Lower leg skin (tissue), 4 donors: ENCODE data around the gene POLR1D. TPM values are rescaled to one million over a fixed set of nuclear protein-coding genes. Genes with fewer than 3 reads are reported as not detected.

Source experiments
- DNase-seq, 2 donors: peaks; one replicate each; pipeline ENCODE4 v3.0.0-alpha.2; 2019; ENCODE audit warnings: low spot score in 2 of 2
- H3K4me3 ChIP-seq: fragments of 200-600 bp; sonication (generic); 2 replicates; pipeline ENCODE4 v1.5.1; 2017; ENCODE audit warnings: mild to moderate bottlenecking, low read depth; ENCODE audit not compliant: poor library complexity, severe bottlenecking
- CTCF ChIP-seq, 3 donors: fragments of 450-650 bp; IDR thresholded peaks; one replicate each; pipeline ENCODE4 v1.5.1; 2016; ENCODE audit warnings: antibody characterized with exemption in 3 of 3, mild to moderate bottlenecking in 3 of 3, moderate library complexity in 2 of 3
- POLR2A ChIP-seq, 2 donors: fragments of 450-650 bp; IDR thresholded peaks; one replicate each; pipeline ENCODE4 v1.6.1; 2016 to 2017; ENCODE audit warnings: antibody characterized with exemption in 2 of 2, mild to moderate bottlenecking in 1 of 2, moderate library complexity in 1 of 2
- WGBS, 2 donors: methylation state at CpG; one replicate each; pipeline ENCODE4 v1.1.5; 2018; 5-methylcytosine and 5-hydroxymethylcytosine counted together
- intact Hi-C: fragments of 100-400 bp; cut with DNase I; formaldehyde crosslinking; loops from one replicate; pipeline ENCODE4 v1.15.0; 2023; ENCODE audit warnings: low total_unique reads
- total RNA-seq, 4 donors: library from RNA; depleted of rRNA; stranded (reverse); fragments of >200 nt; gene quantifications; one replicate each; pipeline ENCODE4 v1.1.0, GENCODE V29; 2016

POLR1D gene
- total RNA-seq, 4 donors from 2014 or later = 130 to 280 (median 214) TPM

- TF ChIP-seq POLR2A (IDR thresholded peaks at IDR 0.05) (no peak), CTCF (IDR thresholded peaks at IDR 0.05) (no peak)
- intact Hi-C loops = no loop called here
- H3K4me3 ChIP-seq = no peak overlapping the region
- 79 to 87% methylated on average over 4 of the region's 4 CpGs for WGBS, 2 donors
- DNase-seq = no peak
These were observed 9.5 kb downstream of the POLR1D start for GRCh38 chr13:27631156-27631555.

GRCh38 chr13:27631665-27632064 is 10.0 kb downstream of the POLR1D start:
- TF ChIP-seq CTCF (IDR thresholded peaks at IDR 0.05) (no peak), POLR2A (IDR thresholded peaks at IDR 0.05) (no peak)
- H3K4me3 ChIP-seq = no peak overlapping the region
- WGBS, 2 donors = 73 to 98% methylated on average over 2 of the region's 2 CpGs
- DNase-seq = no peak
- intact Hi-C loops = no loop called here

- no peak overlapping the region for H3K4me3 ChIP-seq
- TF ChIP-seq CTCF (IDR thresholded peaks at IDR 0.05) (no peak), POLR2A (IDR thresholded peaks at IDR 0.05) (no peak)
- intact Hi-C loops = no loop called here
- DNase-seq = no peak
- WGBS, 2 donors = 89% methylated on average over 4 of the region's 4 CpGs
These were observed 10.5 kb downstream of the POLR1D start for GRCh38 chr13:27632214-27632613.

GRCh38 chr13:27632648-27633047 is 11.0 kb downstream of the POLR1D start:
- no peak for DNase-seq

GRCh38 chr13:27634231-27634630 is 12.5 kb downstream of the POLR1D start:
- DNase-seq = peak; percentile 25 to 39
- H3K4me3 ChIP-seq = no peak overlapping the region
- intact Hi-C loops = no loop called here
- no peak for TF ChIP-seq CTCF (IDR thresholded peaks at IDR 0.05)
- 38 to 46% methylated on average over 2 of the region's 2 CpGs for WGBS, 2 donors

More at GRCh38 chr13:27632648-27633047, 11.0 kb downstream of the POLR1D start:
- no peak overlapping the region for H3K4me3 ChIP-seq
- intact Hi-C loops = no loop called here
- TF ChIP-seq CTCF (IDR thresholded peaks at IDR 0.05) (no peak), POLR2A (IDR thresholded peaks at IDR 0.05) (no peak)
- 83 to 93% methylated on average over 1 of the region's 1 CpG for WGBS, 2 donors

- DNase-seq = no peak
- TF ChIP-seq POLR2A (IDR thresholded peaks at IDR 0.05) = no peak
- H3K4me3 ChIP-seq = no peak overlapping the region
- intact Hi-C loops = no loop called here
- WGBS, 2 donors = 63 to 64% methylated on average over 3 of the region's 3 CpGs
These were observed 13.1 kb downstream of the POLR1D start for GRCh38 chr13:27634791-27635190.
